Epithelial cell of esophagus (primary cell): ENCODE data around the gene SHROOM3.

ENCODE experiments used
- DNase-seq: peaks from one replicate; pipeline ENCODE4 v3.0.0; 2010; ENCODE audit warnings: low read depth
- H3K4me3 ChIP-seq: 2 replicates; pipeline ENCODE4 v1.5.1; 2011; ENCODE audit warnings: mild to moderate bottlenecking, low read length, control low read depth
- TF ChIP-seq, protein P1 (sequence below): IDR thresholded peaks from 2 replicates; pipeline ENCODE4 v1.5.1; 2011; ENCODE audit warnings: low read depth, mild to moderate bottlenecking, low read length, control low read depth, inconsistent platforms; ENCODE audit not compliant: insufficient read depth; ENCODE audit errors: missing control alignments

SHROOM3 gene

DNA sequence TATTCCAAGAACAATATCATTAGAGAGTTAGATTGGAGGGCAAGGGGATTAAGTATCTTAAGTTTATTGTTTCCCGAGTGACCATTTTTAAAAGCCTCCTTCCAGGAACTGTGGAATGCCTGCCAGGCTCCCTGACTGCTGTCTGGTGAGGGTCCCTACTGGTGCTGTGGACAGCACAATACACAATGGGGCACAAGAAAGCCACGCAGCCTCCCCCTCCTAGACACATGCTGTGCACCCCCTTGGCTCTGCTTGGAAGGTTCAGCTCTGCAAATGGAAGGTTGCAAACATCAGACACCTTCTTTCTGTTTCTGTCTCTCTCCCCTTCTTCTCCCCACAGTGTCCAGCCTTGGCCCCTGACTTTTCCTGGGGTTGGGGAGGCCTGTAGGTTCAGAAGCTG is 153.2 kb downstream of the SHROOM3 start:
- DNase-seq = no peak
- TF ChIP-seq, protein P1, sequence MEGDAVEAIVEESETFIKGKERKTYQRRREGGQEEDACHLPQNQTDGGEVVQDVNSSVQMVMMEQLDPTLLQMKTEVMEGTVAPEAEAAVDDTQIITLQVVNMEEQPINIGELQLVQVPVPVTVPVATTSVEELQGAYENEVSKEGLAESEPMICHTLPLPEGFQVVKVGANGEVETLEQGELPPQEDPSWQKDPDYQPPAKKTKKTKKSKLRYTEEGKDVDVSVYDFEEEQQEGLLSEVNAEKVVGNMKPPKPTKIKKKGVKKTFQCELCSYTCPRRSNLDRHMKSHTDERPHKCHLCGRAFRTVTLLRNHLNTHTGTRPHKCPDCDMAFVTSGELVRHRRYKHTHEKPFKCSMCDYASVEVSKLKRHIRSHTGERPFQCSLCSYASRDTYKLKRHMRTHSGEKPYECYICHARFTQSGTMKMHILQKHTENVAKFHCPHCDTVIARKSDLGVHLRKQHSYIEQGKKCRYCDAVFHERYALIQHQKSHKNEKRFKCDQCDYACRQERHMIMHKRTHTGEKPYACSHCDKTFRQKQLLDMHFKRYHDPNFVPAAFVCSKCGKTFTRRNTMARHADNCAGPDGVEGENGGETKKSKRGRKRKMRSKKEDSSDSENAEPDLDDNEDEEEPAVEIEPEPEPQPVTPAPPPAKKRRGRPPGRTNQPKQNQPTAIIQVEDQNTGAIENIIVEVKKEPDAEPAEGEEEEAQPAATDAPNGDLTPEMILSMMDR = no peak
- H3K4me3 ChIP-seq = no peak overlapping the region

DNA sequence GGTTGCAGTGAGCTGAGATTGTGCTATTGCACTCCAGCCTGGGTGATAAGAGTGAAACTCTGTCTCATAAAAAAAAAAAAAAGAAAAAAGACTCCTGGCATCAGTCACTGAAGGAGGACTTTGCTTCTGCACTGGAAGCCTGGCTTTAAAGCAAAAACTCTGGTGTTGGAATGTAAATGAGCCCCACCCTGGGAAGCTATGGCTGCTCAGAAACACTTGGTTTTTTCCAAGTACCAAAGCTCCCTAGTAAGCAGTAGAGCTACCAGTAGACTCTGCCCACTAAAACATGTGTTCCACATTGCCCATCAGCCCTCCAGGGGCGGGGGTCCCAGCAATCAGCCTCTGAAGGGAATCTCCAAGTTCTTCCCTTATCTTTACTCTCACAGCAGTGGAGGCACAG is 154.4 kb downstream of the SHROOM3 start:
- H3K4me3 ChIP-seq = no peak overlapping the region
- no peak for DNase-seq
- TF ChIP-seq, protein P1 = no peak

DNA sequence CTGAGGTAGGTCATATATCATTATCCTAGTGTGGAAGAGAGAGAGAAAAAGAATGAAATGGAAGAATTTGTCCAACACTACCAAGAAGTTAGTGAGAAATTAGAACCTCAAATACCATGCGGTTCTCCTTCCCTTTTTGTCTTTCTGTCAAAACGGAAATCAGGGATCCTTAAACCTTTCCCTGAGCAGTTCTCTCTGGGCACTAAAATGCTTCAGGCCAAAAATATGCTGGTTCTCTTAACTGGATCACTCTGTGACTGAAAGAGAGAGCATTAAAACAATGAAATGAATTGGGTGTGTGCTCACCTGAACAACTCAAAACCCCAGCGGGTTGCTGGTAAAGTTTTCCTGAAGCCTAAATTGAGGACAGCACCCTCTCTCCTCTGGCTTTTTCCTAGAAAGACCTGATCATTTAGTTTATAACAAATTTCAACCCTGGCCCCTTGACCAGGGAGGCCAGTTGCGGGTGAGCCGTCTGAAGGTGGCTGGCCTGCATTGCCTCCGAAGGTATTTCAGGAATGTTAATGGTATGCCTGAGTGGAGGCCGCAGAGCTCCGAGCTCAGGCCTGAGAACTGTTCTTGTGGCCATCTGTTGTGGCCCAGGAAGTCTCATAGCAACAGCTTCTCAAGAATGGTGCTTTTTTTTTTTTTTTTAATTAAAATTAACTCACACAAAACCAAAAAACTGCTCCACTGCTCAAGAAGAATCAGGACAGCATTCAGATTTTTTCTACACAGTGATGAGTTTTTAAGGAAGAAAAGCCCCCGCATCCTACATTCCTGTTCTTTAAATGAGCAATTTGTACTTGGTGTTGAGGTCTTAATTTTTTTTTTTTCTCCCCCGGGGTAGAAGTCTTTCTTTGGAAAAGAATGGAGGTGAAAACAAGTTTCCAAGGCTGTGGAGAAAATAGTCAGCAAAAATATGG is 155.1 kb downstream of the SHROOM3 start:
- no peak for DNase-seq
- TF ChIP-seq, protein P1 = no peak
- H3K4me3 ChIP-seq = no peak overlapping the region

DNA sequence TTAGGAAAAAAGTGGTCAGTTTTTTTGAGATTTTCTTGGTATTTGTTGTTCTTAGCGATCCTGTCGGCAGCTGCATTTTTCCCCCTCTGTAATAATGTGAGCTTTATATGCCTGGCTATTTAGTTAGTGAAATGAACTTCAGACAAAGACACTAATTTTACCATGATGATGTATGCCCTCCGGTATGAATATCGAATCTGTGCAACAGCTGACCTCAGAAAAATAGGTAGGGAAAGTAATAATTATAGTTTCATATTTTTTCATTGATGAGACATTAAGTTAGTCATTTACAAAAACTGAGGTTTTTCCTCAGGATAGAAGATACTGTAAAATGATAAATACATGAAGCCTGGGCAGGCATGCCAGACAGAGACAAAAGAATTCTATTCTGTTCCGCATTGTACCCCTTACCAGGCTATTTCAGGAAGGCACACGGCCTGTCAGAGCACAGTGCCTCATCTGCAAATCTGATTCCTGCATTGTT is 155.8 kb downstream of the SHROOM3 start:
- no peak overlapping the region for H3K4me3 ChIP-seq
- no peak for DNase-seq

DNA sequence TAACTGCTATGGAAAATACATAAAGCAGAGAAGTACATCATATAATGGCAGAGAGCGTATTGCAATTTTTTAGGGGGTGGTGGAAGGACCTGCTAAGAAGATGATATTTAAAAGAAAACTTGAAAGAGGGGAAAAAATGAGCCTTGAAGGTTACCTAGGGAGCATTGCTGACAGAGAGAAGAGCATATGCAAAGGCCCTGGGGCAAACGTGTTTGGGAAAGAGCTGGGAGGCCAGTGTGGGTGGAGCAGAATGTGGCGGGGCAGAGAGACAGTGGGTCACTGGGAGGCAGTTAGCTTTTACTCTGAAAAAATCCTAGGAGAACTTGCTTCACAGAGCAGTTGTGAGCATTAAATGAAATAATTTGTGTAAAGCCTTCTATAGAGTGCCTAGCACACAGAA is 157.0 kb downstream of the SHROOM3 start:
- TF ChIP-seq, protein P1 = no peak
- DNase-seq = no peak
- no peak overlapping the region for H3K4me3 ChIP-seq

More for the DNA sequence above, 155.8 kb downstream of the SHROOM3 start:
- TF ChIP-seq, protein P1 = no peak

DNA sequence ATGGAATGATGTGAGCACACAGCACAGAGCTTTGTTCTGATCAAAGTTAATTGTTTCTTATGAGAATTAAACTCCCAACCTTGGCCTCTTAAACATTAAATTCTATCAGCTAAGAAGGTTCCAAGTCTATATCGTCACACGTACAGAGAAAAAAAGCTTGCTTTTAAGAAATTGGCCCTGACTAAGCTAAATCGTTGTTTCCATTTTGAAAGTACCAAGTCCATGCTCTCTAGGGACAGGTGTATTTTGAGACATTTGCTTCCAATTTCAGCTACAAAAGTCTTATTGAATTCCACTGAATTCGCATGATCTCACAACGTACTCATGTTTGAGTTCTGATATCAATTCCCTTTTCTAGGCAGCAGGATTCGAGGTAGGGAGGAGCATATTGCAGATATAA is 157.4 kb downstream of the SHROOM3 start:
- TF ChIP-seq, protein P1 = no peak
- no peak overlapping the region for H3K4me3 ChIP-seq
- no peak for DNase-seq

DNA sequence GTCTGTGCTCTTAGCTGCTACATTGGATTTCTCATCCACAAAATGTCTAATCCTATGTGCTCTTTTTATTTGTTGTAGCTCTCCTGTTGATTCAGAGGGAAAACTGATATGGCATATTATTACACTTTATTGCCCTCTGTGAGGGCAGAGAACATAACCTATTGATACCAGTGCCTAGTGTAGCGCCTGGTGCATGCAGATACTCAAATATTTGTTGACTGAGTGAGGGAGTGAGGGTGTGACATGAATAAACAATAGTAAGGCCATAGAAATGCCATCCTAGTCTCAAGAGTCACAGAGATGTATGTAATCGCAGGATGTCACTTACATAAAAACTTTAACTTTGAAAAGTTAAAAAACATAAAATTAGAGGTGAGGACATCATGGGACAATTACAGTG is 159.1 kb downstream of the SHROOM3 start:
- DNase-seq = no peak
- H3K4me3 ChIP-seq = no peak overlapping the region
- TF ChIP-seq, protein P1 = no peak
